Body of pancreas (tissue), 4 donors: Measurements from ENCODE around the gene CST4.

Source experiments
- CTCF ChIP-seq, 7 experiments: fragments of 450-650 bp in 4 of 7; fragments of 200-600 bp in 3 of 7; sonication (generic) in 3 of 7; IDR thresholded peaks; one replicate each; pipeline ENCODE4 v1.5.1; 2016 to 2019; ENCODE audit warnings: antibody characterized with exemption in 7 of 7
- POLR2A ChIP-seq, 3 donors: fragments of 450-650 bp; IDR thresholded peaks; one replicate each; pipeline ENCODE4 v1.6.1; 2016; ENCODE audit warnings: antibody characterized with exemption in 3 of 3, mild to moderate bottlenecking in 2 of 3

- TF ChIP-seq CTCF (IDR thresholded peaks at IDR 0.05) (no peak), POLR2A (IDR thresholded peaks at IDR 0.05) (no peak)
Measured at GRCh38 chr20:23697947-23698346, 9.1 kb upstream of the CST4 start.
